SK-N-SH (cell line): ENCODE measurements around the gene DIAPH2.

Experiments
- CHD2 ChIP-seq: fragments of 150-350 bp; IDR thresholded peaks from 2 replicates; pipeline ENCODE4 v1.6.1; 2018; ENCODE audit warnings: low read length; ENCODE audit not compliant: partially characterized antibody
- TCF12 ChIP-seq: IDR thresholded peaks from 2 replicates; pipeline ENCODE4 v1.4.0; 2012
- TEAD4 ChIP-seq: IDR thresholded peaks from 2 replicates; pipeline ENCODE4 v1.4.0; 2012; ENCODE audit warnings: mild to moderate bottlenecking, borderline replicate concordance; ENCODE audit not compliant: insufficient read depth
- USF1 ChIP-seq: IDR thresholded peaks from 2 replicates; pipeline ENCODE4 v1.4.0; 2012; ENCODE audit warnings: low read depth, borderline replicate concordance

GRCh38 chrX:97431281-97431680 is 746.6 kb downstream of the DIAPH2 start:
- no peak for TF ChIP-seq TCF12
- TF ChIP-seq USF1 = no peak
- TF ChIP-seq TEAD4 = no peak
- TF ChIP-seq CHD2 = no peak
